ENCODE data around the gene CD209. TPM values are rescaled to one million over a fixed set of nuclear protein-coding genes. Genes with fewer than 3 reads are reported as not detected.
A peak's percentile ranks its signal among the peaks of the same experiment; 100 is the strongest.

CD209 gene
- total and polyA plus RNA-seq, 2 of the 8 experiments (the other 6 are each of a cell fraction or from before 2014, with no cell fraction given), result 0.05 to 0.22 TPM

DNA sequence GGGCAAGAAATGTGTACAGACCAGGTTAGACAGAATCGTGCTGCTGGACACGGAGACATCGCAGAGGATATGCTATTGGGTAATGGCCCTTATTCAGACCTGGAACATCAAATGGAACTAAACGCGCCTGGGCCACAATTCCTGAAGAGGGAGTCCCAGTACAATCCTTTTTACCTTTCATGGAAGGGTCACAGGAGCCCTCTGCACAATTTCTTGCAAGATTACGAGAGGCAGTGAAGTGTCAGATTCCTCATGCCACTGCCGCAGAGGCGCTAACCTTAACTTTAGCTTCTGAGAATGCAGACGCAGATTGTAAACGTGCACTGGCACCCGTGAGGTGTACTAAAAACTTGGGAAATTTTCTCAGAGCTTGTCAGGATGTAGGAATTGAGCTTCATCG lies 33.8 kb upstream of the CD209 start:
- Histone ChIP-seq H2AFZ (ENCODE audit: low read length) (no peak overlapping the region), H3K9me3 (ENCODE audit: insufficient read depth in 2 of 2, low read depth in 1 of 2, low read length in 1 of 2) (no peaks in the 10 kb centered on the region; a peak in 1 of 4 replicates), H3K23ac (ENCODE audit: insufficient read length) (no peak overlapping the region), H3K27ac (ENCODE audit: low read depth, low read length) (no peak overlapping the region), H4K91ac (replicated peaks; ENCODE audit: insufficient read length, low read length) (no peak overlapping the region), H4K8ac (ENCODE audit: extremely low read depth, insufficient read depth, low read length) (no peak overlapping the region), H3K18ac (ENCODE audit: extremely low read depth, low read length) (no peak overlapping the region), H3K4me3 (ENCODE audit: extremely low read depth in 1 of 4, insufficient read depth in 2 of 4, low read depth in 3 of 4, low read length in 4 of 4) (no peak overlapping the region), H3K4me2 (ENCODE audit: insufficient read depth in 1 of 2, low read depth in 2 of 2, low read length in 2 of 2) (no peak overlapping the region), H3K4ac (replicated peaks; ENCODE audit: insufficient read length, low read depth, low read length) (no peak overlapping the region), H2BK5ac (ENCODE audit: low read depth, low read length) (no peak overlapping the region), H4K5ac (ENCODE audit: insufficient read length, low read depth, low read length) (no peak overlapping the region), H3K27me3 (replicated peaks in 1 of 4; ENCODE audit: control insufficient read depth in 3 of 4, extremely low read depth in 1 of 4, insufficient read depth in 3 of 4, low read length in 3 of 4) (no peaks in the 10 kb centered on the region; a peak in 1 of 7 replicates), H2BK20ac (ENCODE audit: low read length) (no peak overlapping the region), H3K79me2 (ENCODE audit: control insufficient read depth in 1 of 2, insufficient read depth in 2 of 2, low read length in 2 of 2) (no peaks in the 10 kb centered on the region), H4K20me1 (replicated peaks in 1 of 2; ENCODE audit: control insufficient read depth in 1 of 2, insufficient read depth in 2 of 2, low read length in 2 of 2) (no peaks in the 10 kb centered on the region), H2AK5ac (ENCODE audit: low read depth, low read length) (no peak overlapping the region), H3K14ac (ENCODE audit: insufficient read length) (no peak overlapping the region), H3K23me2 (ENCODE audit: low read depth, low read length) (peaks cover 1% of the 10 kb centered on the region; the same call in 1 of the 2 replicates), H3K56ac (replicated peaks; ENCODE audit: insufficient read length, low read depth, low read length) (no peak overlapping the region), H3K9ac (replicated peaks in 1 of 4; ENCODE audit: extremely low read depth in 1 of 4, low read depth in 3 of 4, low read length in 3 of 4) (no peak overlapping the region), H2BK120ac (replicated peaks; ENCODE audit: low read depth, low read length) (no peak overlapping the region), H3K4me1 (replicated peaks in 1 of 4; ENCODE audit: control insufficient read depth in 3 of 4, insufficient read depth in 4 of 4, low read length in 3 of 4) (peaks cover 0 to 2% (median 1%) of the 10 kb centered on the region in 4 experiments; a peak in 1 of 7 replicates), H2BK12ac (ENCODE audit: low read depth, low read length) (no peak overlapping the region), H3K79me1 (ENCODE audit: low read depth, low read length) (no peaks in the 10 kb centered on the region), H3K36me3 (ENCODE audit: control insufficient read depth in 2 of 4, insufficient read depth in 4 of 4, low read length in 3 of 4) (no peaks in the 10 kb centered on the region), H2BK15ac (ENCODE audit: low read length) (no peak overlapping the region)
- DNase-seq (ENCODE audit: low read depth in 1 of 2, low spot score in 2 of 2) (no peak), FAIRE-seq (no peak)
- TF ChIP-seq NANOG (IDR thresholded peaks at IDR 0.05; ENCODE audit: insufficient read depth, low read depth, low read length, poor library complexity, severe bottlenecking) (no peak), RAD21 (IDR thresholded peaks at IDR 0.05 in 1 of 2, conservative IDR thresholded peaks at IDR 0.05 in 1 of 2; ENCODE audit: low read depth in 2 of 2, low read length in 2 of 2) (peak; percentile 18 to 39; a peak in 3 of 4 replicates), JUND (IDR thresholded peaks at IDR 0.05; ENCODE audit: low read length) (no peak)
- 84% methylated on average over 12 of the region's 12 CpGs; no CpG with 5 or more reads in 1 of the 2 experiments for WGBS, 2 experiments (ENCODE audit: extremely low coverage in 1 of 2, insufficient coverage in 1 of 2, insufficient read length in 1 of 2, insufficient replicate concordance in 2 of 2, low coverage in 1 of 2, low lambda C conversion rate in 2 of 2, missing lambda C conversion rate in 1 of 2)
- ChIA-PET POLR2A (ENCODE audit: partially characterized antibody) (interaction anchor here (1.1 kb wide), 1 partner anchor 13 kb away, joined by 3 read pairs; no protein-coding TSS in a partner anchor), CTCF (ENCODE audit: partially characterized antibody) (interaction anchor here (0.5 to 4.0 kb wide), 9 partner anchors 10 to 213 kb away, joined by 3 to 12 read pairs (median 4); partner anchors contain the start of genes RETN and TRAPPC5)

All from H1 (cell line).